ENCODE measurements around the gene WDFY4. TPM values are rescaled to one million over a fixed set of nuclear protein-coding genes. Genes with fewer than 3 reads are reported as not detected.

Gene WDFY4
- total and polyA plus RNA-seq, 2 donors (not counting 3 experiments of a cell fraction or from before 2014, with no cell fraction given), result 10.1 to 10.2 TPM

DNA sequence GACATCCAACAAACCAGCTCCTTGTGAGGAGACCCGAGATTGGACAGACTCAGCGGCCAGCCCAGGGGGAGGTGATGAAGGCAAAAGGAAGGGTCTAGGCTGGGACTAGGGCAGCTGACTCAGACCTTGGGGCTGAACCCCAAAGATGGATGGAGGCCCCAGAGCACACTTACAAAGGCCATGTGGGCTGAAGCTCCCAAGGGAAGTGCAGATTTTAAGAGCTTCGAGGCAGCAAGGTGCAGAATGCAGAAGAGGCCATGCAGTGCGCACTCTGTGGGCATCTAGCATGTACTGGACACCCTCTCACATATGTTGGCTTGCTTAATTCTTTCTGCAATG, 11.8 kb downstream of the WDFY4 start:
- Histone ChIP-seq H3K79me2 (ENCODE audit: control insufficient read depth, insufficient read depth, low read length) (no peaks in the 10 kb centered on the region), H3K4me3 (replicated peaks in 1 of 3; ENCODE audit: insufficient read depth in 1 of 3, low read depth in 1 of 3, low read length in 3 of 3) (no peak overlapping the region), H3K9ac (replicated peaks; ENCODE audit: extremely low read depth, insufficient read depth, low read length) (no peak overlapping the region), H3K27me3 (ENCODE audit: control insufficient read depth in 2 of 2, insufficient read depth in 2 of 2, low read length in 2 of 2) (peaks cover under 1 to 2% of the 10 kb centered on the region in 2 experiments), H3K27ac (ENCODE audit: insufficient read depth, low read depth, low read length) (no peak overlapping the region), H2AFZ (ENCODE audit: low read depth, low read length) (no peak overlapping the region), H3K4me2 (ENCODE audit: insufficient read depth, low read length) (no peak overlapping the region), H4K20me1 (replicated peaks; ENCODE audit: control insufficient read depth, extremely low read depth, insufficient read depth, low read length) (no peaks in the 10 kb centered on the region), H3K4me1 (ENCODE audit: control insufficient read depth, extremely low read depth, insufficient read depth, low read length) (no peaks in the 10 kb centered on the region), H3K9me1 (replicated peaks; ENCODE audit: control insufficient read depth, extremely low read depth, insufficient read depth, low read length) (no peaks in the 10 kb centered on the region), H3K36me3 (ENCODE audit: control insufficient read depth in 2 of 2, extremely low read depth in 1 of 2, insufficient read depth in 2 of 2, low read length in 2 of 2) (no peaks in the 10 kb centered on the region), H3K9me3 (replicated peaks; ENCODE audit: control insufficient read depth, insufficient read depth, low read length) (no peaks in the 10 kb centered on the region)
- no peak for TF ChIP-seq POLR2AphosphoS5 (IDR thresholded peaks at IDR 0.05; ENCODE audit: insufficient read depth, low read depth, low read length)
- no peak for TF ChIP-seq POLR2A (IDR thresholded peaks at IDR 0.05; ENCODE audit: low read depth, low read length)
- TF ChIP-seq FOS (IDR thresholded peaks at IDR 0.05; ENCODE audit: borderline replicate concordance, insufficient read depth, low read length), result no peak
- no peak for TF ChIP-seq MYC (IDR thresholded peaks at IDR 0.05; ENCODE audit: low read depth, low read length)
- no peak for TF ChIP-seq JUN (IDR thresholded peaks at IDR 0.05; ENCODE audit: borderline replicate concordance, insufficient read depth, insufficient read length, low read depth)
- no peak for TF ChIP-seq EZH2 (IDR thresholded peaks at IDR 0.05; ENCODE audit: borderline replicate concordance, low read depth, low read length, severe bottlenecking)
- TF ChIP-seq, protein P1, sequence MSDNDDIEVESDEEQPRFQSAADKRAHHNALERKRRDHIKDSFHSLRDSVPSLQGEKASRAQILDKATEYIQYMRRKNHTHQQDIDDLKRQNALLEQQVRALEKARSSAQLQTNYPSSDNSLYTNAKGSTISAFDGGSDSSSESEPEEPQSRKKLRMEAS (IDR thresholded peaks at IDR 0.05; ENCODE audit: insufficient read depth, insufficient read length), result no peak
- TF ChIP-seq, protein P2, sequence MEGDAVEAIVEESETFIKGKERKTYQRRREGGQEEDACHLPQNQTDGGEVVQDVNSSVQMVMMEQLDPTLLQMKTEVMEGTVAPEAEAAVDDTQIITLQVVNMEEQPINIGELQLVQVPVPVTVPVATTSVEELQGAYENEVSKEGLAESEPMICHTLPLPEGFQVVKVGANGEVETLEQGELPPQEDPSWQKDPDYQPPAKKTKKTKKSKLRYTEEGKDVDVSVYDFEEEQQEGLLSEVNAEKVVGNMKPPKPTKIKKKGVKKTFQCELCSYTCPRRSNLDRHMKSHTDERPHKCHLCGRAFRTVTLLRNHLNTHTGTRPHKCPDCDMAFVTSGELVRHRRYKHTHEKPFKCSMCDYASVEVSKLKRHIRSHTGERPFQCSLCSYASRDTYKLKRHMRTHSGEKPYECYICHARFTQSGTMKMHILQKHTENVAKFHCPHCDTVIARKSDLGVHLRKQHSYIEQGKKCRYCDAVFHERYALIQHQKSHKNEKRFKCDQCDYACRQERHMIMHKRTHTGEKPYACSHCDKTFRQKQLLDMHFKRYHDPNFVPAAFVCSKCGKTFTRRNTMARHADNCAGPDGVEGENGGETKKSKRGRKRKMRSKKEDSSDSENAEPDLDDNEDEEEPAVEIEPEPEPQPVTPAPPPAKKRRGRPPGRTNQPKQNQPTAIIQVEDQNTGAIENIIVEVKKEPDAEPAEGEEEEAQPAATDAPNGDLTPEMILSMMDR (IDR thresholded peaks at IDR 0.05; ENCODE audit: extremely low read depth in 1 of 2, insufficient read depth in 1 of 2, low read depth in 1 of 2, low read length in 2 of 2), result no peak
- no peak for TF ChIP-seq GATA2 (IDR thresholded peaks at IDR 0.05; ENCODE audit: insufficient read depth, insufficient read length, low read depth, low read length)
- intact Hi-C loops (cut with micrococcal nuclease), result no loop called here
- CTCF ChIA-PET, result no interaction called here
- BruUV-seq (replicated peaks), result no TSS peak
- FAIRE-seq (no peak), DNase-seq (ENCODE audit: low read depth, low spot score) (no peak)
- POLR2A ChIA-PET, result no interaction called here
- dilution Hi-C loops (cut with MboI; ENCODE audit: extremely low pct_ligation_motif_present, low sequenced_read_pairs), result no loop called here
